Measurements from ENCODE around the gene IL1RAPL2.
"Not testable (repeated sequence)": the region's sequence is repeated elsewhere in the genome, so short reads cannot be mapped to it uniquely, and the experiment has no call there.

GRCh38 chrX:104914686-104915085 lies 348.7 kb downstream of the IL1RAPL2 start:
- TF ChIP-seq EZH2 (IDR thresholded peaks at IDR 0.05); POLR2AphosphoS5 (IDR thresholded peaks at IDR 0.05; ENCODE audit: borderline replicate concordance, low read depth, low read length): not testable (repeated sequence)
